DOHH2 (cell line): ENCODE data around the gene GOSR1.
"Not testable (repeated sequence)": the region's sequence is repeated elsewhere in the genome, so short reads cannot be mapped to it uniquely, and the experiment has no call there.

ENCODE experiments used
- H3F3A ChIP-seq: fragments of 200-600 bp; sonication (generic), shearing (Covaris generic); 2 replicates; pipeline ENCODE4 v1.6.0; 2016; ENCODE audit warnings: antibody characterized with exemption, mild to moderate bottlenecking; ENCODE audit not compliant: control insufficient read depth, insufficient read depth
- H3K27ac ChIP-seq: fragments of 200-600 bp; sonication (generic); 2 replicates; pipeline ENCODE4 v1.5.1; 2014; ENCODE audit warnings: low read depth, mild to moderate bottlenecking, low read length, moderate library complexity
- H3K27me3 ChIP-seq: fragments of 200-600 bp; sonication (generic); 2 replicates; pipeline ENCODE4 v1.6.1; 2014; ENCODE audit warnings: mild to moderate bottlenecking, low read length, mixed read lengths; ENCODE audit not compliant: control insufficient read depth
- H3K36me3 ChIP-seq: fragments of 200-600 bp; sonication (generic); 2 replicates; pipeline ENCODE4 v1.6.1; 2014; ENCODE audit warnings: mild to moderate bottlenecking, low read length, moderate library complexity, mixed read lengths; ENCODE audit not compliant: control insufficient read depth
- H3K4me1 ChIP-seq: fragments of 200-600 bp; sonication (generic); 2 replicates; pipeline ENCODE4 v1.6.1; 2014; ENCODE audit warnings: mild to moderate bottlenecking, low read length, mixed read lengths; ENCODE audit not compliant: control insufficient read depth
- H3K4me2 ChIP-seq: fragments of 200-600 bp; sonication (generic); 2 replicates; pipeline ENCODE4 v1.6.0; 2014; ENCODE audit warnings: mild to moderate bottlenecking, low read length, moderate library complexity
- H3K4me3 ChIP-seq: fragments of 200-600 bp; sonication (generic); 2 replicates; pipeline ENCODE4 v1.5.1; 2014; ENCODE audit warnings: mild to moderate bottlenecking, low read length, mixed read lengths
- H3K79me2 ChIP-seq: fragments of 200-600 bp; sonication (generic); 2 replicates; pipeline ENCODE4 v1.6.1; 2014; ENCODE audit warnings: mild to moderate bottlenecking, low read length, mixed read lengths; ENCODE audit not compliant: control insufficient read depth
- H3K9me2 ChIP-seq: fragments of 200-600 bp; sonication (generic); replicated peaks from 2 replicates; pipeline ENCODE4 v1.6.1; 2014; ENCODE audit warnings: mild to moderate bottlenecking, low read length, mixed read lengths; ENCODE audit not compliant: control insufficient read depth
- H3K9me3 ChIP-seq: fragments of 200-600 bp; sonication (generic); 2 replicates; pipeline ENCODE4 v1.6.1; 2014; ENCODE audit warnings: antibody characterized with exemption, low read length, mixed read lengths; ENCODE audit not compliant: control insufficient read depth, insufficient read depth
- H4K20me1 ChIP-seq: fragments of 200-600 bp; sonication (generic); 2 replicates; pipeline ENCODE4 v1.6.0; 2014; ENCODE audit warnings: low read depth, mild to moderate bottlenecking, antibody characterized with exemption, low read length, moderate library complexity; ENCODE audit not compliant: control insufficient read depth, insufficient read depth
- CTCF ChIP-seq: fragments of 200-600 bp; sonication (generic); IDR thresholded peaks from one replicate; pipeline ENCODE4 v1.5.1; 2014; ENCODE audit warnings: antibody characterized with exemption, mild to moderate bottlenecking, low read depth, low read length; ENCODE audit not compliant: poor library complexity, severe bottlenecking
- EZH2phosphoT487 ChIP-seq: fragments of 200-600 bp; sonication (generic); IDR thresholded peaks from 2 replicates; pipeline ENCODE4 v1.6.1; 2017; ENCODE audit warnings: borderline replicate concordance, mild to moderate bottlenecking, antibody characterized with exemption, low read length, moderate library complexity, mixed read lengths

The GOSR1 gene

GRCh38 chr17:30526401-30526800 is 49.2 kb downstream of the GOSR1 start:
- H3K4me1 ChIP-seq: no peaks in the 10 kb centered on the region
- H3F3A ChIP-seq: 0 out of 2 replicates have a peak, but pooled peaks cover 3% of the 10 kb centered on the region
- H3K27ac ChIP-seq: no peak overlapping the region
- no peaks in the 10 kb centered on the region for H3K27me3 ChIP-seq
- no peak overlapping the region for H3K4me2 ChIP-seq
- no peaks in the 10 kb centered on the region for H4K20me1 ChIP-seq
- peaks cover 17% of the 10 kb centered on the region for H3K36me3 ChIP-seq
- H3K4me3 ChIP-seq: no peak overlapping the region
- H3K9me2 ChIP-seq: no peaks in the 10 kb centered on the region
- TF ChIP-seq EZH2phosphoT487: no peak
- TF ChIP-seq CTCF: no peak
- no peaks in the 10 kb centered on the region for H3K9me3 ChIP-seq
- H3K79me2 ChIP-seq: no peaks in the 10 kb centered on the region

GRCh38 chr17:30528701-30529100 is 51.5 kb downstream of the GOSR1 start:
- H3K4me3 ChIP-seq, H3K27me3 ChIP-seq, H3K9me3 ChIP-seq, H3K27ac ChIP-seq, H3K36me3 ChIP-seq, H3K4me1 ChIP-seq, H4K20me1 ChIP-seq, H3K9me2 ChIP-seq, H3F3A ChIP-seq, H3K79me2 ChIP-seq, H3K4me2 ChIP-seq: not testable (repeated sequence)

- H3K79me2 ChIP-seq: no peaks in the 10 kb centered on the region
- no peaks in the 10 kb centered on the region for H3K4me1 ChIP-seq
These were observed 53.3 kb downstream of the GOSR1 start for GRCh38 chr17:30530346-30531025.

More at GRCh38 chr17:30530346-30531025, 53.3 kb downstream of the GOSR1 start:
- Histone ChIP-seq H3K27ac (no peak overlapping the region), H4K20me1 (no peaks in the 10 kb centered on the region), H3K9me2 (no peaks in the 10 kb centered on the region), H3F3A (no peaks in the 10 kb centered on the region), H3K4me2 (no peak overlapping the region), H3K4me3 (no peak overlapping the region), H3K36me3 (no peaks in the 10 kb centered on the region), H3K27me3 (no peaks in the 10 kb centered on the region), H3K9me3 (no peaks in the 10 kb centered on the region)
- TF ChIP-seq CTCF: no peak
- no peak for TF ChIP-seq EZH2phosphoT487
